Neural progenitor cell (in vitro differentiated cells): Measurements from ENCODE around the gene TAF15. TPM values are rescaled to one million over a fixed set of nuclear protein-coding genes. Genes with fewer than 3 reads are reported as not detected.
A peak's percentile ranks its signal among the peaks of the same experiment; 100 is the strongest.

Experiments used
- DNase-seq: peaks from one replicate; pipeline ENCODE4 v3.0.0-alpha.2; 2016; ENCODE audit warnings: low spot score
- H2AFZ ChIP-seq: fragments of 200-600 bp; sonication (generic); replicated peaks from 2 replicates; pipeline ENCODE4 v1.6.1; 2016; ENCODE audit warnings: antibody characterized with exemption
- H3F3A ChIP-seq: fragments of 200-600 bp; sonication (generic); 2 replicates; pipeline ENCODE4 v1.6.1; 2016; ENCODE audit warnings: antibody characterized with exemption, low read depth
- H3K27ac ChIP-seq: fragments of 200-600 bp; sonication (generic); 2 replicates; pipeline ENCODE4 v1.5.1; 2016; ENCODE audit warnings: mild to moderate bottlenecking
- H3K27me3 ChIP-seq: fragments of 200-600 bp; sonication (generic); 2 replicates; pipeline ENCODE4 v1.6.1; 2016; ENCODE audit warnings: mild to moderate bottlenecking, moderate library complexity
- H3K36me3 ChIP-seq: fragments of 200-600 bp; sonication (generic); 2 replicates; pipeline ENCODE4 v1.5.1; 2016
- H3K4me1 ChIP-seq: fragments of 200-600 bp; sonication (generic); 2 replicates; pipeline ENCODE4 v1.6.1; 2016; ENCODE audit warnings: mixed run types
- H3K4me2 ChIP-seq: fragments of 200-600 bp; sonication (generic); 2 replicates; pipeline ENCODE4 v1.6.1; 2016
- H3K4me3 ChIP-seq: fragments of 200-600 bp; sonication (generic); 2 replicates; pipeline ENCODE4 v1.5.1; 2016
- H3K79me2 ChIP-seq: fragments of 200-600 bp; sonication (generic); 2 replicates; pipeline ENCODE4 v1.6.1; 2016; ENCODE audit warnings: low read depth
- H3K9ac ChIP-seq: fragments of 200-600 bp; sonication (generic); 2 replicates; pipeline ENCODE4 v1.6.1; 2016
- H3K9me3 ChIP-seq: fragments of 200-600 bp; sonication (generic); 2 replicates; pipeline ENCODE4 v1.5.1; 2016; ENCODE audit warnings: low read depth
- H4K20me1 ChIP-seq: fragments of 200-600 bp; sonication (generic); 2 replicates; pipeline ENCODE4 v1.6.1; 2016; ENCODE audit warnings: low read depth
- H3K27ac Mint-ChIP-seq: 3 replicates; pipeline ENCODE4 v1.8.0; 2021; ENCODE audit warnings: mixed read lengths
- H3K27me3 Mint-ChIP-seq: 2 replicates; pipeline ENCODE4 v1.8.0; 2022; ENCODE audit warnings: low read depth, mild to moderate bottlenecking, inconsistent platforms, moderate library complexity, mixed read lengths; ENCODE audit not compliant: insufficient read depth
- H3K36me3 Mint-ChIP-seq: 3 replicates; pipeline ENCODE4 v1.8.0; 2021; ENCODE audit warnings: mixed read lengths
- H3K4me1 Mint-ChIP-seq: 3 replicates; pipeline ENCODE4 v1.8.0; 2021; ENCODE audit warnings: mixed read lengths
- H3K4me3 Mint-ChIP-seq: 3 replicates; pipeline ENCODE4 v1.8.0; 2021; ENCODE audit warnings: mild to moderate bottlenecking, moderate library complexity, mixed read lengths
- H3K9me3 Mint-ChIP-seq: 3 replicates; pipeline ENCODE4 v1.8.0; 2020; ENCODE audit warnings: mixed read lengths
- CTCF ChIP-seq: fragments of 200-600 bp; sonication (generic); IDR thresholded peaks from 2 replicates; pipeline ENCODE4 v1.5.1; 2017; ENCODE audit warnings: antibody characterized with exemption, mild to moderate bottlenecking
- EZH2 ChIP-seq: fragments of 200-600 bp; sonication (generic); IDR thresholded peaks from 2 replicates; pipeline ENCODE4 v1.6.1; 2017; ENCODE audit warnings: antibody characterized with exemption, mild to moderate bottlenecking, moderate library complexity
- EZH2phosphoT487 ChIP-seq: fragments of 200-600 bp; sonication (generic); IDR thresholded peaks from 2 replicates; pipeline ENCODE4 v1.6.1; 2017; ENCODE audit warnings: antibody characterized with exemption
- total RNA-seq: library from RNA; depleted of rRNA; stranded (reverse); fragments of >200 nt; gene quantifications from 2 replicates; pipeline ENCODE4 v1.2.3, GENCODE V29; 2015; ENCODE audit warnings: low replicate concordance

Gene TAF15
- total RNA-seq, 1 donor from 2014 or later = 90.1 TPM

GRCh38 chr17:35807371-35808144, 1.7 kb upstream of the TAF15 start:
- no peak for DNase-seq
- Mint-ChIP-seq H3K4me3 (peak overlapping the region; percentile 50), H3K9me3 (no peaks in the 10 kb centered on the region), H3K4me1 (peaks cover 30% of the 10 kb centered on the region), H3K27me3 (peaks cover 6% of the 10 kb centered on the region), H3K27ac (no peak overlapping the region), H3K36me3 (no peaks in the 10 kb centered on the region)
- Histone ChIP-seq H3K27ac (no peak overlapping the region), H3K4me2 (no peak overlapping the region), H3K9ac (no peak overlapping the region), H3F3A (peaks cover 8% of the 10 kb centered on the region), H4K20me1 (peaks cover 29% of the 10 kb centered on the region), H3K79me2 (peaks cover 33% of the 10 kb centered on the region), H3K27me3 (no peaks in the 10 kb centered on the region), H3K9me3 (no peaks in the 10 kb centered on the region), H3K36me3 (peaks cover 3% of the 10 kb centered on the region), H3K4me3 (no peak overlapping the region), H2AFZ (no peak overlapping the region), H3K4me1 (peaks cover 18% of the 10 kb centered on the region)
- TF ChIP-seq EZH2phosphoT487 = no peak
- no peak for TF ChIP-seq CTCF
- TF ChIP-seq EZH2 = no peak

GRCh38 chr17:35808240-35808961, 883 bp upstream of the TAF15 start:
- H3K4me2 ChIP-seq = peak overlapping the region; percentile 95

GRCh38 chr17:35809855-35810461, 674 bp downstream of the TAF15 start:
- H3K27me3 ChIP-seq = no peaks in the 10 kb centered on the region
- H3F3A ChIP-seq = peaks cover 6% of the 10 kb centered on the region
- peaks cover 6% of the 10 kb centered on the region for H3K36me3 Mint-ChIP-seq
- H3K27me3 Mint-ChIP-seq = peaks cover 9% of the 10 kb centered on the region
- H3K9me3 Mint-ChIP-seq = no peaks in the 10 kb centered on the region
- no peaks in the 10 kb centered on the region for H3K9me3 ChIP-seq
- peaks cover 53% of the 10 kb centered on the region for H4K20me1 ChIP-seq
- H3K4me1 ChIP-seq = peaks cover 18% of the 10 kb centered on the region
- peak overlapping the region; percentile 93 for H3K27ac ChIP-seq
- H3K9ac ChIP-seq = peak overlapping the region; percentile 94
- peaks cover 3% of the 10 kb centered on the region for H3K36me3 ChIP-seq
- H3K79me2 ChIP-seq = peaks cover 57% of the 10 kb centered on the region
- peak overlapping the region; percentile 93 for H3K4me3 ChIP-seq
- peak overlapping the region; percentile 100 for H3K27ac Mint-ChIP-seq
- H3K4me1 Mint-ChIP-seq = peaks cover 34% of the 10 kb centered on the region
- no peak for DNase-seq
- no peak overlapping the region for H2AFZ ChIP-seq
- H3K4me2 ChIP-seq = peak overlapping the region; percentile 95
- H3K4me3 Mint-ChIP-seq = peak overlapping the region; percentile 97
- TF ChIP-seq EZH2phosphoT487 (no peak), CTCF (no peak), EZH2 (no peak)

More at GRCh38 chr17:35808240-35808961, 883 bp upstream of the TAF15 start:
- Mint-ChIP-seq H3K4me1 (peaks cover 33% of the 10 kb centered on the region), H3K27me3 (peaks cover 9% of the 10 kb centered on the region), H3K36me3 (peaks cover 3% of the 10 kb centered on the region), H3K9me3 (no peaks in the 10 kb centered on the region), H3K27ac (peak overlapping the region; percentile 100), H3K4me3 (peak overlapping the region; percentile 97)
- no peaks in the 10 kb centered on the region for H3K27me3 ChIP-seq
- peaks cover 3% of the 10 kb centered on the region for H3K36me3 ChIP-seq
- peaks cover 8% of the 10 kb centered on the region for H3F3A ChIP-seq
- peaks cover 37% of the 10 kb centered on the region for H4K20me1 ChIP-seq
- no peak overlapping the region for H3K9ac ChIP-seq
- DNase-seq = no peak
- no peaks in the 10 kb centered on the region for H3K9me3 ChIP-seq
- TF ChIP-seq EZH2 (no peak), CTCF (no peak), EZH2phosphoT487 (no peak)
- H3K4me3 ChIP-seq = peak overlapping the region; percentile 93
- H3K27ac ChIP-seq = no peak overlapping the region
- peaks cover 18% of the 10 kb centered on the region for H3K4me1 ChIP-seq
- peak overlapping the region; percentile 89 for H2AFZ ChIP-seq
- H3K79me2 ChIP-seq = peaks cover 41% of the 10 kb centered on the region
